ENCODE measurements around the gene ADAR. TPM values are rescaled to one million over a fixed set of nuclear protein-coding genes. Genes with fewer than 3 reads are reported as not detected.

Gene ADAR
- total RNA-seq, 3 donors from 2014 or later, result 127 to 149 (median 137) TPM

- Histone ChIP-seq H3K4me1 (ENCODE audit: low read depth) (peaks cover 10% of the 10 kb centered on the region), H3K4me3 (no peak overlapping the region), H3K36me3 (ENCODE audit: low read depth) (no peaks in the 10 kb centered on the region), H3K9me3 (no peaks in the 10 kb centered on the region)
- DNase-seq, result no peak
- intact Hi-C loops (cut with DNase I, micrococcal nuclease), result no loop called here
- no peak for TF ChIP-seq CTCF (IDR thresholded peaks at IDR 0.05)
- ATAC-seq, result no peak
These were observed 14.6 kb upstream of the ADAR start for GRCh38 chr1:154622503-154623039.

GRCh38 chr1:154621875-154622274, 13.9 kb upstream of the ADAR start:
- Histone ChIP-seq H3K4me1 (ENCODE audit: low read depth) (peaks cover 8% of the 10 kb centered on the region), H3K4me3 (no peak overlapping the region), H3K36me3 (ENCODE audit: low read depth) (no peaks in the 10 kb centered on the region), H3K9me3 (no peaks in the 10 kb centered on the region)
- intact Hi-C loops (cut with DNase I, micrococcal nuclease), result no loop called here
- TF ChIP-seq CTCF (IDR thresholded peaks at IDR 0.05), result no peak
- ATAC-seq (no peak), DNase-seq (no peak)

- ATAC-seq (no peak), DNase-seq (no peak)
- Histone ChIP-seq H3K9me3 (no peaks in the 10 kb centered on the region), H3K4me1 (ENCODE audit: low read depth) (no peaks in the 10 kb centered on the region), H3K4me3 (no peak overlapping the region), H3K36me3 (ENCODE audit: low read depth) (no peaks in the 10 kb centered on the region)
- no peak for TF ChIP-seq CTCF (IDR thresholded peaks at IDR 0.05)
- intact Hi-C loops (cut with DNase I, micrococcal nuclease), result no loop called here
These were observed 12.8 kb upstream of the ADAR start for GRCh38 chr1:154620751-154621150.

GRCh38 chr1:154619181-154619948, 11.4 kb upstream of the ADAR start:
- intact Hi-C loops (cut with DNase I, micrococcal nuclease), result no loop called here
- H3K9me3 ChIP-seq, result no peaks in the 10 kb centered on the region
- no peak for DNase-seq
- no peak overlapping the region for H3K4me3 ChIP-seq
- TF ChIP-seq CTCF (IDR thresholded peaks at IDR 0.05), result no peak
- no peaks in the 10 kb centered on the region for H3K36me3 ChIP-seq (ENCODE audit: low read depth)
- ATAC-seq, result no peak
- H3K4me1 ChIP-seq (ENCODE audit: low read depth), result no peaks in the 10 kb centered on the region

GRCh38 chr1:154616659-154617345, 8.8 kb upstream of the ADAR start:
- no peak for ATAC-seq
- Histone ChIP-seq H3K4me1 (ENCODE audit: low read depth) (no peaks in the 10 kb centered on the region), H3K9me3 (no peaks in the 10 kb centered on the region), H3K4me3 (no peak overlapping the region), H3K36me3 (ENCODE audit: low read depth) (no peaks in the 10 kb centered on the region)
- intact Hi-C loops (cut with DNase I, micrococcal nuclease), result no loop called here
- no peak for DNase-seq
- TF ChIP-seq CTCF (IDR thresholded peaks at IDR 0.05), result no peak

Measured in mucosa of descending colon (tissue), 3 donors.